ENCODE results near the gene KRTAP10-8.

DNA sequence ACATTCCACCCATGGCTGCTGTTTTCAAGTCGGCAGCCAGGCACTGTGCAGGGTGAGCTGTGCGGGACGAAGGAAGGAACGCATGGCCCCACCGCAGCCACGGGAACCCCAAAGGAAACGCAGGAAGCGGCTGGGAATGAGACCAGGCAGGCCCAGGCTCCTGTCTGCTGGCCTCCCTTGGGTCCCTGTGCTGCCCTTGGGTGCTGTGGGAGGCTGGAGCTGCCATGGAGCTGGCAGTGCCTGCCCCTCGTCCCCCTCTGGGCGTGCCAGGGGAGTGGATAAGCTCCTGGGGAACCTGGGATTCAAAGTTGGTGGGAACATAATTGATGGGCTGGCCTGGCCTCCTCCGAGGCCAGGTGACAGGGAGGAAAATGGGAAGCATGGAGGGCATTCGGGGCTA, 43.6 kb upstream of the KRTAP10-8 start:
- TF ChIP-seq, protein P1, sequence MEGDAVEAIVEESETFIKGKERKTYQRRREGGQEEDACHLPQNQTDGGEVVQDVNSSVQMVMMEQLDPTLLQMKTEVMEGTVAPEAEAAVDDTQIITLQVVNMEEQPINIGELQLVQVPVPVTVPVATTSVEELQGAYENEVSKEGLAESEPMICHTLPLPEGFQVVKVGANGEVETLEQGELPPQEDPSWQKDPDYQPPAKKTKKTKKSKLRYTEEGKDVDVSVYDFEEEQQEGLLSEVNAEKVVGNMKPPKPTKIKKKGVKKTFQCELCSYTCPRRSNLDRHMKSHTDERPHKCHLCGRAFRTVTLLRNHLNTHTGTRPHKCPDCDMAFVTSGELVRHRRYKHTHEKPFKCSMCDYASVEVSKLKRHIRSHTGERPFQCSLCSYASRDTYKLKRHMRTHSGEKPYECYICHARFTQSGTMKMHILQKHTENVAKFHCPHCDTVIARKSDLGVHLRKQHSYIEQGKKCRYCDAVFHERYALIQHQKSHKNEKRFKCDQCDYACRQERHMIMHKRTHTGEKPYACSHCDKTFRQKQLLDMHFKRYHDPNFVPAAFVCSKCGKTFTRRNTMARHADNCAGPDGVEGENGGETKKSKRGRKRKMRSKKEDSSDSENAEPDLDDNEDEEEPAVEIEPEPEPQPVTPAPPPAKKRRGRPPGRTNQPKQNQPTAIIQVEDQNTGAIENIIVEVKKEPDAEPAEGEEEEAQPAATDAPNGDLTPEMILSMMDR (IDR thresholded peaks at IDR 0.05), result no peak
- no peak for TF ChIP-seq POLR2A (IDR thresholded peaks at IDR 0.05)
